Neural cell (in vitro differentiated cells): ENCODE results near the gene ZNF580. TPM values are rescaled to one million over a fixed set of nuclear protein-coding genes. Genes with fewer than 3 reads are reported as not detected.

Source experiments
- H2AFZ ChIP-seq: fragments of 200-600, 300-800 bp; sonication (generic), shearing (Covaris generic); 2 replicates; pipeline ENCODE4 v1.6.0; 2014; ENCODE audit warnings: low read depth, mild to moderate bottlenecking, antibody characterized with exemption, low read length, moderate library complexity
- H3F3A ChIP-seq: fragments of 200-600 bp; shearing (Covaris generic); 2 replicates; pipeline ENCODE4 v1.6.1; 2016; ENCODE audit warnings: mild to moderate bottlenecking, moderate library complexity, mixed read lengths, antibody characterized with exemption, low read length; ENCODE audit not compliant: insufficient read depth, poor library complexity, severe bottlenecking
- H3K27ac ChIP-seq: fragments of 200-600, 300-800 bp; sonication (generic), shearing (Covaris generic); 2 replicates; pipeline ENCODE4 v1.5.1; 2014; ENCODE audit warnings: mild to moderate bottlenecking, low read length, moderate library complexity
- H3K27me3 ChIP-seq: fragments of 300-800, 200-600 bp; sonication (generic), shearing (Covaris generic); 2 replicates; pipeline ENCODE4 v1.6.0; 2014; ENCODE audit warnings: mild to moderate bottlenecking, low read depth, low read length, moderate library complexity; ENCODE audit not compliant: insufficient read depth
- H3K36me3 ChIP-seq: fragments of 300-800, 200-600 bp; sonication (generic), shearing (Covaris generic); 2 replicates; pipeline ENCODE4 v1.5.1; 2014; ENCODE audit warnings: mild to moderate bottlenecking, antibody characterized with exemption, low read length, moderate library complexity; ENCODE audit not compliant: insufficient read depth
- H3K4me2 ChIP-seq: fragments of 300-800, 200-600 bp; sonication (generic), shearing (Covaris generic); 2 replicates; pipeline ENCODE4 v1.6.0; 2014; ENCODE audit warnings: mild to moderate bottlenecking, low read length
- H3K4me3 ChIP-seq: fragments of 300-800, 200-600 bp; sonication (generic), shearing (Covaris generic); 2 replicates; pipeline ENCODE4 v1.5.1; 2014; ENCODE audit warnings: mild to moderate bottlenecking, low read length, moderate library complexity
- H3K79me2 ChIP-seq: fragments of 200-600 bp; shearing (Covaris generic); replicated peaks from 2 replicates; pipeline ENCODE4 v1.6.0; 2014; ENCODE audit warnings: mild to moderate bottlenecking, low read length, moderate library complexity; ENCODE audit not compliant: insufficient read depth
- H3K9ac ChIP-seq: fragments of 300-800, 200-600 bp; sonication (generic), shearing (Covaris generic); 2 replicates; pipeline ENCODE4 v1.6.1; 2016; ENCODE audit warnings: mild to moderate bottlenecking, low read length, mixed read lengths
- H3K9me2 ChIP-seq: fragments of 200-600 bp; shearing (Covaris generic); 2 replicates; pipeline ENCODE4 v1.6.1; 2016; ENCODE audit warnings: mild to moderate bottlenecking, low read length, mixed read lengths; ENCODE audit not compliant: insufficient read depth
- H3K9me3 ChIP-seq: fragments of 200-600, 300-800 bp; sonication (generic), shearing (Covaris generic); 2 replicates; pipeline ENCODE4 v1.6.1; 2016; ENCODE audit warnings: mild to moderate bottlenecking, mixed run types, low read length, moderate library complexity, mixed read lengths
- H4K20me1 ChIP-seq: fragments of 200-600 bp; shearing (Covaris generic); 2 replicates; pipeline ENCODE4 v1.6.1; 2016; ENCODE audit warnings: mild to moderate bottlenecking, mixed run types; ENCODE audit not compliant: insufficient read depth
- EP300 ChIP-seq: fragments of 450-650 bp; conservative IDR thresholded peaks from 2 replicates; pipeline ENCODE4 v1.6.1; 2014; ENCODE audit warnings: antibody characterized with exemption, mild to moderate bottlenecking, moderate library complexity; ENCODE audit not compliant: poor library complexity, severe bottlenecking
- EZH2 ChIP-seq: fragments of 200-600, 300-800 bp; shearing (Covaris generic), sonication (generic); IDR thresholded peaks from 2 replicates; pipeline ENCODE4 v1.6.1; 2014; ENCODE audit warnings: antibody characterized with exemption, low read length, borderline replicate concordance, mild to moderate bottlenecking; ENCODE audit not compliant: insufficient read depth, poor library complexity, severe bottlenecking
- MXI1 ChIP-seq: fragments of 450-650 bp; conservative IDR thresholded peaks from 2 replicates; pipeline ENCODE4 v1.6.1; 2014; ENCODE audit warnings: antibody characterized with exemption, mild to moderate bottlenecking; ENCODE audit not compliant: poor library complexity, severe bottlenecking
- POLR2AphosphoS5 ChIP-seq: IDR thresholded peaks from 2 replicates; pipeline ENCODE4 v1.6.1; 2012
- RAD21 ChIP-seq: fragments of 450-650 bp; conservative IDR thresholded peaks from 2 replicates; pipeline ENCODE4 v1.6.1; 2014; ENCODE audit warnings: antibody characterized with exemption, mild to moderate bottlenecking, moderate library complexity
- SMC3 ChIP-seq: fragments of 450-650 bp; conservative IDR thresholded peaks from 2 replicates; pipeline ENCODE4 v1.6.1; 2014; ENCODE audit warnings: antibody characterized with exemption, mild to moderate bottlenecking, moderate library complexity; ENCODE audit not compliant: poor library complexity
- TAF1 ChIP-seq: IDR thresholded peaks from 2 replicates; pipeline ENCODE4 v1.6.1; 2012; ENCODE audit warnings: low read depth
- polyA plus RNA-seq: library from polyadenylated mRNA; depleted of rRNA; stranded (reverse); fragments of >200 nt; gene quantifications from 2 replicates; pipeline ENCODE4 v1.2.3, GENCODE V29; 2014
- TF ChIP-seq, protein P1 (sequence below): fragments of 450-650 bp; IDR thresholded peaks from 2 replicates; pipeline ENCODE4 v1.5.1; 2014; ENCODE audit warnings: antibody characterized with exemption, mild to moderate bottlenecking, moderate library complexity; ENCODE audit not compliant: poor library complexity, severe bottlenecking
- TF ChIP-seq, protein P2 (sequence below): IDR thresholded peaks from 2 replicates; pipeline ENCODE4 v1.6.1; 2012; ENCODE audit warnings: borderline replicate concordance

The ZNF580 gene
- polyA plus RNA-seq, 1 donor from 2014 or later: 11.7 TPM

DNA sequence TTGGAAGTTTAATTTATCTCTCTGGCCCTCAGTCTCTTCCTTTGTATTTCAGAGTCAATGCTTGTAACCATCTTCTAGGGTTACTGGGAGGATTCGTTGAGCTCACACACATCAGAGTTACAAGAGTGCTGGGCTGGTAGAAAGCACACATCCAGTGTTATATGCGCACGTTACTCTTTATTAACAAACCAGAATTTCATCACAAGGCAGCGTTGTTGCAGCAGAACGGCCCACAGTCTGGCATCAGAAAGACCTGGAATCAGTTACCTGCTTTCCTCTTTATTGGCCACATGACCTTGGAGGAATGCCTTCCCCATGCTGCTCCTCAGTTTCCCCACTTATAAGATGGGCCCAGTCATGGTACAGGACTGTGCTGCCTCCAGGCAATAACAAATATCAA, 31.5 kb upstream of the ZNF580 start:
- no peaks in the 10 kb centered on the region for H3K9me2 ChIP-seq
- no peak overlapping the region for H2AFZ ChIP-seq
- no peak overlapping the region for H3K9ac ChIP-seq
- H3K4me3 ChIP-seq: no peak overlapping the region
- no peak overlapping the region for H3K27ac ChIP-seq
- H3K36me3 ChIP-seq: peaks cover 8% of the 10 kb centered on the region
- no peaks in the 10 kb centered on the region for H3F3A ChIP-seq
- H3K79me2 ChIP-seq: peaks cover 25% of the 10 kb centered on the region
- H3K27me3 ChIP-seq: no peaks in the 10 kb centered on the region
- TF ChIP-seq SMC3: no peak
- no peak for TF ChIP-seq MXI1
- no peak for TF ChIP-seq POLR2AphosphoS5
- no peak for TF ChIP-seq EP300
- TF ChIP-seq, protein P1, sequence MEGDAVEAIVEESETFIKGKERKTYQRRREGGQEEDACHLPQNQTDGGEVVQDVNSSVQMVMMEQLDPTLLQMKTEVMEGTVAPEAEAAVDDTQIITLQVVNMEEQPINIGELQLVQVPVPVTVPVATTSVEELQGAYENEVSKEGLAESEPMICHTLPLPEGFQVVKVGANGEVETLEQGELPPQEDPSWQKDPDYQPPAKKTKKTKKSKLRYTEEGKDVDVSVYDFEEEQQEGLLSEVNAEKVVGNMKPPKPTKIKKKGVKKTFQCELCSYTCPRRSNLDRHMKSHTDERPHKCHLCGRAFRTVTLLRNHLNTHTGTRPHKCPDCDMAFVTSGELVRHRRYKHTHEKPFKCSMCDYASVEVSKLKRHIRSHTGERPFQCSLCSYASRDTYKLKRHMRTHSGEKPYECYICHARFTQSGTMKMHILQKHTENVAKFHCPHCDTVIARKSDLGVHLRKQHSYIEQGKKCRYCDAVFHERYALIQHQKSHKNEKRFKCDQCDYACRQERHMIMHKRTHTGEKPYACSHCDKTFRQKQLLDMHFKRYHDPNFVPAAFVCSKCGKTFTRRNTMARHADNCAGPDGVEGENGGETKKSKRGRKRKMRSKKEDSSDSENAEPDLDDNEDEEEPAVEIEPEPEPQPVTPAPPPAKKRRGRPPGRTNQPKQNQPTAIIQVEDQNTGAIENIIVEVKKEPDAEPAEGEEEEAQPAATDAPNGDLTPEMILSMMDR: no peak
- TF ChIP-seq, protein P2, sequence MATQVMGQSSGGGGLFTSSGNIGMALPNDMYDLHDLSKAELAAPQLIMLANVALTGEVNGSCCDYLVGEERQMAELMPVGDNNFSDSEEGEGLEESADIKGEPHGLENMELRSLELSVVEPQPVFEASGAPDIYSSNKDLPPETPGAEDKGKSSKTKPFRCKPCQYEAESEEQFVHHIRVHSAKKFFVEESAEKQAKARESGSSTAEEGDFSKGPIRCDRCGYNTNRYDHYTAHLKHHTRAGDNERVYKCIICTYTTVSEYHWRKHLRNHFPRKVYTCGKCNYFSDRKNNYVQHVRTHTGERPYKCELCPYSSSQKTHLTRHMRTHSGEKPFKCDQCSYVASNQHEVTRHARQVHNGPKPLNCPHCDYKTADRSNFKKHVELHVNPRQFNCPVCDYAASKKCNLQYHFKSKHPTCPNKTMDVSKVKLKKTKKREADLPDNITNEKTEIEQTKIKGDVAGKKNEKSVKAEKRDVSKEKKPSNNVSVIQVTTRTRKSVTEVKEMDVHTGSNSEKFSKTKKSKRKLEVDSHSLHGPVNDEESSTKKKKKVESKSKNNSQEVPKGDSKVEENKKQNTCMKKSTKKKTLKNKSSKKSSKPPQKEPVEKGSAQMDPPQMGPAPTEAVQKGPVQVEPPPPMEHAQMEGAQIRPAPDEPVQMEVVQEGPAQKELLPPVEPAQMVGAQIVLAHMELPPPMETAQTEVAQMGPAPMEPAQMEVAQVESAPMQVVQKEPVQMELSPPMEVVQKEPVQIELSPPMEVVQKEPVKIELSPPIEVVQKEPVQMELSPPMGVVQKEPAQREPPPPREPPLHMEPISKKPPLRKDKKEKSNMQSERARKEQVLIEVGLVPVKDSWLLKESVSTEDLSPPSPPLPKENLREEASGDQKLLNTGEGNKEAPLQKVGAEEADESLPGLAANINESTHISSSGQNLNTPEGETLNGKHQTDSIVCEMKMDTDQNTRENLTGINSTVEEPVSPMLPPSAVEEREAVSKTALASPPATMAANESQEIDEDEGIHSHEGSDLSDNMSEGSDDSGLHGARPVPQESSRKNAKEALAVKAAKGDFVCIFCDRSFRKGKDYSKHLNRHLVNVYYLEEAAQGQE: no peak
- no peak for TF ChIP-seq TAF1
- no peak for TF ChIP-seq EZH2
- no peak for TF ChIP-seq RAD21
- no peaks in the 10 kb centered on the region for H3K9me3 ChIP-seq
- H3K4me2 ChIP-seq: no peak overlapping the region
- no peaks in the 10 kb centered on the region for H4K20me1 ChIP-seq

DNA sequence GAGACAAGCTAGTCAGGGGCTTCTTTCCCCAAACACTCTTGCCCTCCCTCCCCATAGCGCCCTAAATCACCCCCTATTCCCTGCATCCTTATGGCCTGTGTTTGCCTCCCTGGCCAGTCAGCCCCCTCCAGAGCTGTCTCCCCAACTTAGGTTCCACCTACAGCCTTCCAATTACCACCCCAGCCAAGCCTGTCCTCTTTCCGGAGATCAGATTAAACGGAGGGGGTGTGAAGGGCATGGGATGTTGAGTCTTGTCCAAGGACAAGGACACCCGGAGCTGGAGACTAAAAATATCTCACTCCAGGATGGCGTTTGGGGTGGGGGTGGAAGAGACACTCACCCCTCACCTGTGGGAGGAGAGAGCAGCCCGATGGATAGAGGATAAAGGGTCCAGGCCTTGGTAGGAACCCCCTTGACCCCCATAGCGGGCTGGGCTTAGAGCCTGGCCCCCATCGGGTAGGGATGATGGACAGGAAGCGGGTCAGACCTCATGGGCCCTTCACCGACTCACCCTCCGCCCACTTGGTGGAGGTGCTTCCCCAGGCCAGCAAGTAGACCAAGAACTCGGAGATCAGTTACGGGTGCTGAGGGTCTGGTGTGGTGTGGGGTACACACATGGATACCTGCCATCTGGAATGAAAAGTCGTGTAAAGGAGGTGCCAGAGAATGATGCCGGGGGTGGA, 29.4 kb upstream of the ZNF580 start:
- H3K4me2 ChIP-seq: no peak overlapping the region
- H3K4me3 ChIP-seq: no peak overlapping the region
- TF ChIP-seq EP300 (no peak), POLR2AphosphoS5 (no peak), SMC3 (no peak), RAD21 (no peak), TAF1 (no peak), EZH2 (no peak), MXI1 (no peak)
- TF ChIP-seq, protein P1: no peak
- TF ChIP-seq, protein P2: no peak
- no peak overlapping the region for H3K27ac ChIP-seq
- H3K9ac ChIP-seq: no peak overlapping the region
- H2AFZ ChIP-seq: no peak overlapping the region
- no peaks in the 10 kb centered on the region for H3F3A ChIP-seq
- no peaks in the 10 kb centered on the region for H4K20me1 ChIP-seq
- peaks cover 8% of the 10 kb centered on the region for H3K36me3 ChIP-seq
- peaks cover 25% of the 10 kb centered on the region for H3K79me2 ChIP-seq
- no peaks in the 10 kb centered on the region for H3K9me3 ChIP-seq
- no peaks in the 10 kb centered on the region for H3K9me2 ChIP-seq
- H3K27me3 ChIP-seq: no peaks in the 10 kb centered on the region
